NCI-H1048 (cell line): ENCODE data around the gene ARGLU1.

Experiments used
- DNase-seq: peaks from one replicate; lab custom pipeline; 2025; lab: John Stamatoyannopoulos, UW

Gene ARGLU1

DNA sequence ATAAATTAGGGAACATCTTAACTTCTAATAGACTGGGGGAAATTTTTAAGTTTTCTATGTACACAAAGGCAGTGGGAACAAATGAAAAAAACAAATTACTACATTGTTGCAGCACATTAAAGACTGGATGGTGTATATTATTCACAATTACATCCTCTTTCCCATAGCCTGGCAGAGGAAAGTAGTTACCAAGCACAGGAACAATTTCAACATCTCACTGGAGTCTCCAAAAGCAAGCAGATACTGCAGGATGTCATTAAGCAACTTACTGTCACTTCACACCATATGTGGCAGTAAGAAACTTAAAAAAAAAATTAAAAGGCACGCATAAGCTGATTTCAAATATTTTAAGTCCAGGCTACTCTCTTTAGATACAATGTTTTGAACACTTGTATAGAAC is 26.1 kb downstream of the ARGLU1 start:
- no peak for DNase-seq

DNA sequence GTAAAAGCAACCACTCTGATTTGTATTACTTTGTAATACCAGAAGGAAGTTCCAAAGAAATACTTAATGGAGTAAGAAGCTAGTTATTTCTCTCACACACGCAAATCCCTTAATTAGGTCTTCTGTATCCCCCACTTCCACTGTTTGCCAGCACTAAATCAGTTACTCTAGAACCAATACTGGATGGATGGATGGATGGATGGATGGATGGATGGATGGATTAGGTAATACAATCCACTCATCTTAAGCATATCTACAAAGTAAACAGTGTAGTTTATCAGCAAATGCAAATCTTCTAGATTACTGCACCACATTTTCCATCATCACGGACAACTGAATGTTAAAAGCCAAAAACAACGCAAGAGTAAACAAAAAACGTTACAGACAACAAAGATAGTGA is 27.3 kb downstream of the ARGLU1 start:
- no peak for DNase-seq

DNA sequence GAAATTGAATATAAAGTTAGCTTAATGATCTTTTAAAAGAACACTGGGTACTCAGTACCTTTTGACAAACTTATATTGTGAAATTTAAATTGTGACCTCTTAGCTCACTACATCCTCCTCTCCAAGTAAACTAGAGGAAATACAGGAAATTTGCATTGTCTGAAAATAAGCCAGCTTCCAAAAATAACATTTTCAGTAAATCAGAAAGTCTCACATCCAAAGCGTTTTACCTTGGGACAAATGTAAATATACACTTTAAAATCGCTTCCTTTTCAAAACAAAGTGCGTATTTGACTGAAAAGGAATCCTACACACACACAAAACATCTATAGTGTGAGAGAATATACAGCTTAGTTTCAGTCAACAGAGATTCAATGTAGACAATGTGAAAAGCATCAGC is 30.4 kb downstream of the ARGLU1 start:
- DNase-seq: no peak

DNA sequence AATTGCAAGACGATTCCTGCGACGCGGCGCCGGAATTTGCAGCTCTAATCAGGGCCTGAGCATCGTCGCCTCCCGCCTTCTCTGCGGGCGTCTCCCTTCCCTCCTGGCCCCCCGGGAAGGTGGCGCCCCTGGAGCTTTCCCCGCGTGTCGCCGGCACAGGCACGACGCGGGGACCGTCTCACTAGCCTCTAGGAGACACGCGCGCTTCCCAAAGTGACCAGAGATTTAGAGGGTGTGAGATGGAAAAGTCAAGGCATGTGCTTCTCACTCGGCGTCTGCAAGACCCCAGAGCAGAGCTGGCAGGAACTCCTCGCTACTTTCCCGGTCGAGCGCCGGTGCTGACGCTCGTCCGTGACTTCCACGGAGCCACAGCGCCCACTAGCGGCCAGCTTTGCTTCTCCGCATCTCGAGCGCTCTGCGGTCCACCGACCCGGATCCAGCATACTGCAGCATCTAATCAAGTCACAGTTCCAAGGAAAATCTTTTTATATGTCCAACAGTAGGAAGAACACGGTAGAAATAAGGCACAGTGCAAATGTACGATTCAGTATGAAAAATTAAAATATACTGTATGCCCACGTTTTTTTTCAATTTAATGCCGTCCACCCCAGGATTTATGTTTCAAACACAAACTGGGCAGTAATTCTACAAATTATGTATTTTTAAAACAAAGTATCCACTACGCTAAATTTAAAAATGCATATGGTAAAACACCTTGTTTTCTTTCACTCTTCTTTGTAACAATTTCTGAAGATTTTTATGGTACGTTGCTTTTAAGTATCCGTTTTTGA is 31.5 kb downstream of the ARGLU1 start:
- peak; percentile 67 for DNase-seq

DNA sequence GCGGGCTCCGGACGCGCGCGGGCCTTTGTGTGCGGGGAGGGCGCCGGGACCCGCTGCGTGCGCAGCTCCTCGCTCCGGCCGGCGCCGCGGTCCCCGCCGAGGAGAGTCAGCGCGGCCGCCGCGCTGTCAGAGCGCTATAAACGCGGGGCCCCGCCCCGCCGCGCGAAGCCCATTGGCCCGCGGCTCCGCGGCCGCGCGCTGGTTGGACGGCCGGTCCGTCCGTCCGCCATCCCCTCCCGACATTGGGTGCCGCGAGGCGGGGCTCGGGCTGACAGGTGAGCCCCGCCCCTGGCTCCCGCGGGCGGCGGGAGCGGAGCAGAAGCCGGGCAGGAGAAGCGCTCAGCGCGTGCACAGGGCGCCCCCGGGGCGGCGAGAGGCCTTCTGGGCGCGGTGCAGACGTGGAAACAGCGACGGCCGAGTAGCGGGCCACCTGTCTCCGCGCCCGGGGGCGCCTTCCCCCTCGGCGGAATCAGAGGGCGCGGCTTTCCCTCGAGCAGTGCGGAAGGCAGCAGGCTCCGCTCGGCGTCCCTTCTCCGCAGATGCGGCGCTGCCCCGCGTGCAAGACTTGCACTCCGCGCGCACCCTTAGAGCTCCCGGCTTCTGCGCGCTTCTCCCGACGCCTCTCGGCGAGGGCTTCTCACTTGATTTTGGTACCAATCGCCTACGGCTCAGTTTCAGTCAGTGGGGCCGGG is 32.2 kb downstream of the ARGLU1 start, which contains the start of gene EFNB2:
TSS of gene EFNB2 (minus strand) at position 111 of the 692 bp plus-strand sequence. CDS start 698 bp downstream, outside the sequence.
- DNase-seq: peak; percentile 85

DNA sequence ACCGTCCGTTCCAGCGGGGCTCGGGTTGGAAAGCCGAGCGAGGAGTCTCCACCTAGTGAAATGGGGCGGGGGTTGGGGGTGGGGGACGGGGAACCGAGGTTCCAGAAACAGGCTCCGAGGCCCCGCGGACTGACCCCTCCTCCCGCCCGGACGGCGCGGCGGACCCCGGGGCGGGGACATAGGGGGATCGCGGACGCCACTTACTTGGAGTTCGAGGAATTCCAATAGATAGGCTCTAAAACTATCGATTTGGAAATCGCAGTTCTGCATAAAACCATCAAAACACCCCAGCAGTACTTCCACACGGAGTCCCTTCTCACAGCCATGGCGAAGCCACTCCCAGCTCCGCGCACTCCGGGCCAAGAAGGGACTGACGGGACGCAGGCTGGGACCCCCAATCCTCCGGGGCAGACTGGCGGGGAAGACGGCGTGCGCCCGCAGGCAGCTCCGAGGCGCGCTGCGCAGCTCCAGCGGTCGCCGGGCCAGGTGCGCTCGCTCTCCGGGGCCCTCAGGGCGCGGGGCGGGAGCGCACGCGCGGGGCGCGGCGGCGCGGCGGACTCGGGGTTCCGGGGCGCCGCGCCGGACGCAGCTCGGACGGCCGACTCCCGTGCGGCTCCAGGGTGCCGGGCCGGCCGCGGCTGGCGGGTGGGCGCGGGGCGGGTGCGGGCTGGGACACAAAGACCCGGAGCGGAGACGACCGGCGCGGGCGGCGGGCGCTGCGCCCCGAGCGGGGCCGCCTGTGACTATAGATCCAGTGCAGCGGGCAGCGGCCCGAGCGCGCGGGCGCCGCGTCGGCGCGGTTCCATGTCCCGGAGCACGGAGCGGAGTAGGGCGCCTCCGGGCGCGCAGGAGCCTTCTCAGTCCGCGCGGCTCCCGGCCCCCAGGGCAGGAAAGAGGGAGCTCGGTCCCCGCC is 33.0 kb downstream of the ARGLU1 start:
- no peak for DNase-seq

DNA sequence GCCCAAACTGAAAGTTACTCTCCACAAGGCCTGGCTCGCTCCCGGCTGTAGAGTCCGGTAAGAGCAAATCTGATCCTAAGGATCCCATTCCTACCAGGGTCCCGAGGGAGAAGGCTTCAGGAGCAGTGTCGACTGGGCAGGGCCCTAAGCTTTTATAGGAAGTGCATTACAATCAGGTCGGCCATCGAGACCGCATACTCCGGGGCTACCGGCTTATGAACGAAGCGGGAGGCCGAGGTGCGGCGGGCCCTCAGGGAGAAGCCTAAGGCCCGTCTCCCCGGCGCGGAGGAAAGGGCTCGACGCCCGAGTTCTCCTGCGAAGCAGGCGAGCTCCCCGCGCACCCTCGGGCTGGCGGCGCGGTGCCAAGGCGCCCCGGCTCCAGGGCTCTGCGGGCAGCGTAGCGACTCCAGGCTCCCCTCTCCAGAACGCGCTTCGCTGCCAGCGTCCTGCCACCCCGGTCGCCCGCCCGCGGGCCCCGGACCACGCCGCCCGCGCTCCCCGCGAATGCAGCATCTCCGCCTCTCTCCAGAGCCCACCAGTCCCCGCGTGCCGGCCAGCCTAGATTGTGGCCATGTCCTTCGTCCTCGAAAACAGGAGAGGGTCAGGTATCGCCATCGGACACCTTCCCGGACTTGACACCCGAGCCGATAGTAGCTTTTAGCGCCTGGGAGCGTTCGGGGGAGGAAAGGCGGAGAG is 33.8 kb downstream of the ARGLU1 start:
- DNase-seq: no peak

DNA sequence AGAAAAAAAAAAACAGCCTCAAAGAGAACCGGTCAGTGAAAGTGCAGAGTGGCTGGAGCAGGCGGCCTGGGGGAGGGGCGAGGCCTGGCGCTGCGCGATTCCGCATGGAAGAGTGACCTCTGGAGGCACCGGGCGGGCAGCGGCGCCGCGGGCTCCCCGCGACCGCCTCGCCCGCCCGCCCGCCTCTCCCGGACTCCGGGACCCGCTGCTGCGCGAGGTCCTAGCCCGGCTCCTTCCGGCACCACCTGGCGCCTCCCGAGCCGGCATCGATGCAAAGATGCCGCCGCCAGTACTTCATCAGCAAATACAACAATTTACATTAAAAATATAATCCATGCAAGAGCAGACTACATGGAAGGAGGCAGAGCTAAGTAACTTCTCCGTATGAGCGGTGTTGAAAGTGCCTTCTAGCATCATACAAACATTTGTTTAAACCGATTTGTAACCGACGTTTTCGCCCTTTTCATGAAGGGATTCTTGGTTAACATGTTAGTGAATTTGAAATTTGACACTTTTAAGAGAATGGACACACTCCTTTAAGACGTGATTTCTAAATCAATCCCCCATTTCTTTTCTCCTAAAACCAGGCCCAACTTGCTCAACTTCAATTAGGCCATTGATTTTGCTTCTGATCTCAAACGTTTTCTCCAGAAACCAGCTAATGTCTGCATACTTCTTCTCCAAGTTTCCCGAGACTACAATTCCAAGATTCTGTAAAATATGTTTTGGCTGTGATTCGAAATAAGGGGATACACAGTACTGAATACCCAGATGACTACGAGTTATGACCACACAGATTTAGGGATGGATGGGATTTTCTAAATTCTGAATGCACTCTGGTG is 34.6 kb downstream of the ARGLU1 start:
- DNase-seq: no peak

DNA sequence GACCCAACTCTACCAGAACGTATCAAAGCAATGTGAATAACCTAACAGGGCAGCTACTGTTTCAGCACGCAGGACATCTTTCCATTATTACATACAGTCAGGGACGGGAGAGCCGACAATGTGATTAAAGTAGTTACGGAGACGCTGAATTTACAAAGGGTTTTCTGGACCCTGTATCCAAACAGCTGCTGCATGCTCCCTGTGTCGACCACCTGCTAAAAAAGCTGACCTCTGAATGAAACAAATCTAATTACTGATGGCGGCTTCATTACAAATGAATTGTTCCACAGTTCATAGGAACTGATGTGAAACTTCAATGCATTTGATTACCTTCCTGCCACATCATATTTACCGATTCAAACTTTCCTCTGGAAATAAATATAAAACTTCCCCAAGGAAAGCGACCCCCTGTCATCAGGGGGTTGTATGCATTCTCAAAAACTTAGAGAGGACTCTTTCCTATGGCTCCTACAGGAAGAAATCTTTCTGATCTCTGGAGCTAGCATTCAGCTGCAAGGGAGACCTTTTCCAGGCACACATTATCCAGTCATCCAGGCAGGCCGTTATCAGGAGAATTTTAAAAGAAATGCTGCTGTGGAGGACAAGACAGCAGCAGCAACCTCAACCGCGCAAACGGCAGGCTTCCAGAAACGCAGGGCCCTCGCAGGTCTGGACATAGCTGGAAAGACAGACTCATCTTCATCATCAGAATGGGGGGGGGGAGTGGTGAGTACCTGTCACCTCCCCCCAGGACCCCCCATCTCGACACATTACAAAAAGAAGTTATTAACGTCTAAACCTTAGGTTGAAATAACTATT is 35.6 kb downstream of the ARGLU1 start:
- DNase-seq: no peak

DNA sequence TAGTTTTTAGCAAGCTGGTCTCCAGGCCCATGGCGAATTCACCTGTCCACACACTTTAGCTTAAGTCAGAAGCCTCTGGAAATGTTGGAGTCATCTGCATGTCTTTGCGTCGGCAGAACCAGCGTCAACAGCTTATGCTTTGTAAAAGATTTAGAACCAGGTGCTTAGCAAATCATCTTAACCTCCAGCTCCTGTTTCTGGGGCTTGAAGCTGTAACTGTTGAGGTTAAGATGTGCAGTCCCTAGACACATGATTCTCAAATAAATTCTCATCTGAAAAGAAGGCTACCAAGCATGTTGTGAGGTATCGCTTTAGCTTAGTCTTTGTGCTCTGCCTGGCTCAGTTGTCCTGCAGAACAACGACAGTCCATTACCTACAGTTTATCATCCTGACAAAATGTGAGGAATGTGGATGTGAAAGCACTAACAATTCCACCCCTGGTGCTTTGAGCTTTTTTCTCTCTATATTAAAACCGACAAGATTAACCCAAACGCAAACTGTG is 36.9 kb downstream of the ARGLU1 start:
- no peak for DNase-seq

DNA sequence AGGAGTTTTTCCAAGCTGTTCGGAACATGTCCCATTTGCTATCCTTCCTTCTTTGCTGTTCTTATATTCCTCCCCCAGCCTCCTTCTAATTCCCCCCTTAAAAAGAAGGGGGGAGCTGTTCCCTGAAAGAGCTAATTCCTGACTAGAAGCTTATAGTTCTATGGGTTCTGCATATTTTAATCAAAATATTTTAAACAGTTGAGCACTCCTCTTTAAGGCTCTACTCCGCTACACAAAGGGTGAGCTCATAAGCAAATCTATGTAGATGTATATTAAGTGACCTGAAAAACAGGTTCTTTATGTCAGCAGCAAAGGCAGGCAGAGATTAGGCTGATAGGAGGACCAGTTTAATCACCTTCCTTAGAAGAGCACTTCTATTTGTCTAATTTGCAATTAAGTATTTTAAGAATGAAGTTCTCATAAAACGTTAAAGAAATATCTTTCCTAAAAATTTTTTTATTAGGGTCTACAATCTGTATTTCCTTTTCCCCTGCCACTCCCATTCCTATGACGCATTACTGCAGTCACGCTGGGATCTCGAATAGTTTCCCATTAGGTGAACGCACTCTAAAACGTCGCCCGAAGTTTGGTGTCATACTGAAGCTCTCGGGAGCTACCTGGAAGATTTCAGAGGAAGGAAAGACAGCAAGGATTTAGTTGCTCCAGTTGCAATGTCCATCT is 37.6 kb downstream of the ARGLU1 start:
- DNase-seq: peak; percentile 54

DNA sequence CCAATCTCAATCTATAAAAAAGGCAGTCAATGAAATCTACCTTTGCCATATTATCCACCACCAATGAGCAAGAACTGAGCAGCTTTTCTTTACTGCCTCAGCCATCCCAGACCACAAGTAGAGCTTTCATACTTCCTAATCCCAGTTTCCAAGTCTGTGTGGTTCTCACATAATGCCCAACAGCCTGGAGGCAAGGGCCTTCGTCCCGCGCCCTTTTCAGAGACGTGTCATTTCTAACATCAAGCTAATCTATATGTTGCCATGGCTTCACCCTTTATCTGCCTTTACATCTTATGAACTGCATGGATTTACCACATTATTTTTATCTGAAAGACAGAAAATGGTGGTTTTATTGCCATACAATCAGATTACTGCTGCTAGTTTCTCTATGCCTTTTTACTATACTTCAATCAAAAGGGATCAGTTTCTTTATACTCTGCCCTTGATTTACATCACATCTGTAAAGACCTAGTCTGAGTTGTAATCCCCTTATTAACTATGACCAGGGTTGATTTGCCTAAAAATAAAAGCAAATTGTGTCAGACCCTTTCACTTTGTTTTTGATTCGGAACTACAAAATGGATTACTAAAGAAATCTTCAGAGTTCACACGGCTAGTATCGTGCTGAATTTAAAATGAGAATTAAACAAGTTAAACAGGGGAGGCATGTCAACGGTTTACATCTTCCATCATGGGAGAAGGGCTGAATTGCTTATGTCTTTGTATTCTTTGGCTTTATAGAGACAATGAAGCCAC is 38.3 kb downstream of the ARGLU1 start:
- no peak for DNase-seq

DNA sequence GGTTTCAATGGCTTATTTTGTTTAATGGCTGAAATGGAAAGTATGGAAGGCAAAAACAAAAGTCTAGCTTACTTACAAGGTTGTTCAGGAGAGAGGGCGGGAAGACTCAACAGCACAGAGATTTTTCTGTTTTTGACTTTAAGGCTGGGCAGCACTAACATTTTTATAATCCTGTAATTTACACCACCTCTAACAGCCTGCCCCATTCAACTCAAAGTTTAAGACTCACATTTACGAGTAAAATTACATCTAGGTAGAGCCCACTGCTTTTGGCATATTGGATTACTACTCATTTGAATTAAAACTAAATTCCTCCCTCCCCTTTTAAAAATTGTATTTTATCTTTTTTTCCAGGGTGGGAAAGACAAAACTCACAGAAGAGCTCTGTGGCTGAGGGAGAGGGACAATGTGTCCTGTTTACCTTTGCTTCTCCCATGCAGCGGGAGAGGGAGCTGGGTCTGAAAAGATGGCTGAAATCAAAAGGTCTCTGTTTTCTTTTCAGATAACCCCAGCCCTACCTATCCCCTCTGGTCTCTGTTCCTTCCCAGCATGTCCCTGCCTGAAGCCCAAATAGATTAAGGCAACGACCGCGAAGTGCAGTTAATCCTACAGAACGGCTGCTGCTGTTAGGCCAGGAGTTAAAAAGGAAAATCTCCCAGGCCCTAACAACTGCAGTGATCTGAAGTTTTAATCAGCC is 39.1 kb downstream of the ARGLU1 start:
- no peak for DNase-seq

DNA sequence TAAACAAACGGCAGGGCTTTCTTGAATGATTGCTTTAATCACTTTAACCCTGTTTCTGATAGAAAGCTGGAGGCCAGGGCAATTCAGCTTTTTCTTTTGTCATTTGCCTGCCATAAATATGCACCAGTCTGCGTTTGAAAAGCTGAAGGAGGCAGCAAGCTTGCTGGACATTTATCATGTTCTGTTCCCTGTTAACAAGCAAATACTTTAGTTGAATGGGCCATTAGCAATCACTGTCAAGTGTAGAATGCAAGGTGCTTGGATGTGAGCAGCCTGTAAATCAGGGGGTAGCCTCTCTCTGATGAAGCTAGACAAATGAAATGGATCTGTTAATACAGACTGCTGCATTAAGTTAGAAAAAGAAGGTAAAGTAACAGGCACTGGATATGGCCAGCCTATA is 40.1 kb downstream of the ARGLU1 start:
- no peak for DNase-seq

DNA sequence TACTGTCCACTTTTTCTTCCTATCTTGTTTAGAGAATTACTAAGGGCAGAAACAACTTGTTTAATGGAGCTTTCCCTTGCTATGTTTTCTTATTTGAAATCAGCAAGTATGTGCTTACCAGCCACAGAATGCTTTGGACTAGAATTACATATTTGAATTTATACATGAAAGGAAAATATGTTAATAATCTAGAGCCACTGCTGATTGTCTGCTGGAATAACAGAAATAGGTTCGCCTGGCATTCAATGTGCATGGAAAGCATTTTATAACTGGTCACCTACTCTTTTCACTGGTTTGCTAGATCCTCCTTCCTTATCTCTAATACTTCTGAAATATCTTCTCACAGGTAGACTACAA is 40.5 kb downstream of the ARGLU1 start:
- no peak for DNase-seq

DNA sequence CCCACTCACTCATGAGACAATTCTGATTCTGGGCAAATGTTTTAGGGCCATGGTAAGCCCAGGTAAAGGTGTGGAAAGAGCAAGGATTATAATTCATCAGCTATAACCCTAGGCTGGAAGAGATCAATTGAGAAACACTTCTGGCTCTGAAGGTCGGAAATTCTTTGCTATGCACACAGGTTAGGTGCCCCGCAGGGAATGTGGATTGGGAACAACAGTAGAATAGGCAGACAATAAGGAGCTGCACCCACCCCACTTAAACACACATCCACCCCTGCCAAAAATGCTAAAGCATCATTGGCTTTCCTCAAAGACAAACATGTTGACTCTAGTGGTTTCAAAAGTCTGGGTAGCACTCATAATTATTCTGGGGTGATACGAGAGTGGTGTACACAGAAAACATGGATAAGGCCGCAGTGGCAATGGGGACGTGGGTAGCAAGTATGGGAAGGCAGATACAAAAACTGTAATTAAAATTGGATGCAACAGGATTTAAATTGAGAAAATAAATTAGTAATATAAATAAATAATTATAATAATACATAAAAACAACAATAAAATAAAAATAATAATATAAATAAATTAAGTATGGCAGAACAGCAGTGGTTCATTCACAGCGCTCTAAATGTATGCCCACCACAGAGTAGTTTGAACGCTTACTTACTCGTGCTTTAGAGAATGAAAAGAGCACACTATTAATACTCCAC is 41.0 kb downstream of the ARGLU1 start:
- no peak for DNase-seq

DNA sequence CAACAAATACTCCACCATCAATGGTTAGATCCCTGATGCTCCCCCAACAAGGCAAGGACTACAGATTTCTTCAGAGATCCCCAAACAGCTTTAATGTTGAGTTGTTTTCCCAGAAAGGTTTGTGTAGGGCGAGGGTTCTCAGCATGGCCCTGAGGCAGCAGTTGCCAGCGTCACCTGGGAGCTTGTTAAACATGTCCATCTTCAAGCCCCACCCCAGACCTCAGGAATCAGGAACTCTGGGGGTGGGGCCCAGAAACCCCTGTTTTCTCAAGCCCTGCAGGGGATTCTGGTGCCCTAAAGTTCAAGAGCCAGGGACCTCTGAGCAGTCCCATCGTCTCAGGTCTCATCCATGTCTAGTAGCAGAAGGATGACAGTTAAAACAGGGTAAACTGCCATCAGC is 42.1 kb downstream of the ARGLU1 start:
- DNase-seq: no peak
